Measurements from ENCODE around the gene GPR21. TPM values are rescaled to one million over a fixed set of nuclear protein-coding genes. Genes with fewer than 3 reads are reported as not detected.

Gene GPR21
- polyA plus RNA-seq, 1 of the 3 experiments (the other 2 are of a cell fraction): not detected

- no peak for TF ChIP-seq REST (IDR thresholded peaks at IDR 0.05; ENCODE audit: low read depth, low read length)
- TF ChIP-seq NRF1 (IDR thresholded peaks at IDR 0.05; ENCODE audit: low read depth, low read length): no peak
Measured at GRCh38 chr9:123064716-123065115, 31.2 kb downstream of the GPR21 start (continued).

- no peaks in the 10 kb centered on the region for H3K9me2 ChIP-seq
- H3K27ac ChIP-seq (ENCODE audit: low read depth in 2 of 2, low read length in 1 of 2): peak overlapping the region; percentile 23 to 32; a peak in 3 of 4 replicates
- no peak overlapping the region for H3K4me2 ChIP-seq
- H3K4me3 ChIP-seq (ENCODE audit: low read depth in 2 of 2, low read length in 1 of 2): no peak overlapping the region
- peaks cover 28 to 31% of the 10 kb centered on the region in 2 experiments for H3K36me3 ChIP-seq (replicated peaks in 1 of 2; ENCODE audit: control insufficient read depth in 1 of 2, insufficient read depth in 2 of 2, low read length in 1 of 2)
- H3K9ac ChIP-seq: no peak overlapping the region
- no peaks in the 10 kb centered on the region for H3K9me3 ChIP-seq
- no peaks in the 10 kb centered on the region for H3K27me3 ChIP-seq (ENCODE audit: insufficient read depth)
- no peak overlapping the region for H2AFZ ChIP-seq (ENCODE audit: low read depth)
- ChIA-PET POLR2A (no interaction called here), CTCF (no interaction called here)
- H3K4me1 ChIP-seq (ENCODE audit: control insufficient read depth in 1 of 2, insufficient read depth in 2 of 2, low read depth in 1 of 2, low read length in 1 of 2): peaks cover 0 to 32% of the 10 kb centered on the region in 2 experiments
- peaks cover 31% of the 10 kb centered on the region for H3F3A ChIP-seq (replicated peaks; ENCODE audit: insufficient read depth)
- H4K20me1 ChIP-seq (ENCODE audit: insufficient read depth): no peaks in the 10 kb centered on the region
- H3K79me2 ChIP-seq (ENCODE audit: insufficient read depth): no peaks in the 10 kb centered on the region
- no peak for DNase-seq
- WGBS (ENCODE audit: low lambda C conversion rate): 68% methylated on average over 2 of the region's 2 CpGs
- TF ChIP-seq ELF1 (IDR thresholded peaks at IDR 0.05) (no peak), JUND (IDR thresholded peaks at IDR 0.05) (no peak), ZBTB33 (IDR thresholded peaks at IDR 0.05; ENCODE audit: borderline replicate concordance, low read depth) (no peak), EP300 (IDR thresholded peaks at IDR 0.05; ENCODE audit: borderline replicate concordance in 1 of 2, low read depth in 1 of 2, low read length in 1 of 2) (peak in 1 of 2 experiments; percentile 26; a peak in 1 of 4 replicates), GATA2 (CRISPR knock-in tag; IDR thresholded peaks at IDR 0.05) (no peak), TEAD4 (IDR thresholded peaks at IDR 0.05; ENCODE audit: borderline replicate concordance, insufficient read depth) (0 out of 2 replicates have a peak, but pooled peaks have one; percentile 35), IRF3 (IDR thresholded peaks at IDR 0.05; ENCODE audit: low read depth, low read length) (no peak)
Measured at GRCh38 chr9:123065196-123065595, 31.7 kb downstream of the GPR21 start.
